Mononuclear cell (primary cell): ENCODE results near the gene PPP1R3E. TPM values are rescaled to one million over a fixed set of nuclear protein-coding genes. Genes with fewer than 3 reads are reported as not detected.
"Not testable (repeated sequence)": the region's sequence is repeated elsewhere in the genome, so short reads cannot be mapped to it uniquely, and the experiment has no call there.

Source experiments
- H3K27me3 ChIP-seq: 2 replicates; pipeline ENCODE4 v1.6.0; 2011; ENCODE audit warnings: low read length, control low read depth; ENCODE audit not compliant: insufficient read depth
- H3K4me1 ChIP-seq: 2 replicates; pipeline ENCODE4 v1.5.1; 2011; ENCODE audit warnings: mild to moderate bottlenecking, low read length, control low read depth; ENCODE audit not compliant: insufficient read depth
- H3K4me3 ChIP-seq: 2 replicates; pipeline ENCODE4 v1.5.1; 2011; ENCODE audit warnings: mild to moderate bottlenecking, low read length, moderate library complexity
- H3K9me3 ChIP-seq: 2 replicates; pipeline ENCODE4 v1.5.1; 2011; ENCODE audit warnings: low read depth, mild to moderate bottlenecking, control low read depth, low read length
- total RNA-seq: library from RNA; depleted of rRNA; stranded (reverse); fragments of >200 nt; gene quantifications from one replicate; pipeline ENCODE4 v1.2.3, GENCODE V29; 2012

PPP1R3E gene
- total RNA-seq, 1 donor: 12.5 TPM

- Histone ChIP-seq H3K4me1 (peaks cover 25% of the 10 kb centered on the region), H3K27me3 (no peaks in the 10 kb centered on the region), H3K4me3 (peak overlapping the region; percentile 71), H3K9me3 (no peaks in the 10 kb centered on the region)
Measured at GRCh38 chr14:23286902-23287479, 15.7 kb downstream of the PPP1R3E start.

DNA sequence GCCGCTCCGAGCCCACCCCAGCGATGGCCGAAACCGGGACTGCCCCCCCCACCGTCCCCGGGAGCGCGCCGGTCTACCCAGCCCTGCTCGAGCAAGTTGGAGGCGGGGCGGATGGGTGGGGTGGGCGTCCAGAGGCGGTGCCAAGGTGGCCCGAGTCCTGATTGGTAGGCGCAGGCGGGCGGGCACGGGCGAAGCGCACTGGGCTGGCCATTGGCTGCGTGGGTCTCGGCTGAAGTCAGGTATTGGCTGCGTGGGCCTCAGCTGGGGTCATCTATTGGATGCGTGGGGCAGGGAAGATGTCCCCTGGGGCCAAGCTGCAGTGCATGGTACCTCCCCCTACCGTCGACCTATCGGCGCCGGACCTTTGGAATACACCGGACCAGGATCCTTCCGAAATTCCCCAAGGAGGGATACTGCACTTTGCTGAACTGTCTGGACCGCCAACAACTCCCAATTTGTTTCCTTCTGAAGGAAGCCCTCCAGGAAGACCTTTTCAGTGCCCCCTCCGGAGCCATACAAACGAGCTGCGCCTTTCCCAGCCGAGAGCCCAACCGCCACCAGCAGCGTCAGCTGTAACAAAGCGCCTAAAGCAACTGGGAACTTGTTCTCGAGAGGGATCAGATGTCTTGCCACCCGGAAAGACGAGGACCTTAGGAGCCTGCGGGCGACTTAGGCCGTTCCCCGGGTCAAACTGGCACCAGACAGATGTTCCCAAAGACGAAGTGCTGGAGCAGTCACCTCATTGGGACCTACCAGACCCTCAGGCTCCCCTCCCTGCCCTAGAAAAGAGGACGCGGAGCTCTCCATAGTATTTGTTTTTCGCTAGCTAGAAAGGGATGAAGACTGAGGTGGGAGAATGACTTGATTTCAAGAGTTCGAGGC, 16.4 kb downstream of the PPP1R3E start, which contains the start of gene HOMEZ:
Gene HOMEZ, minus strand, starts transcription at position 113 of the 882 bp plus-strand sequence. CDS start 180 bp downstream, outside the sequence.
- H3K4me3 ChIP-seq: peak within 1 kb of the TSS; percentile 71
- no peaks in the 10 kb centered on the region for H3K27me3 ChIP-seq
- H3K4me1 ChIP-seq: peaks cover 25% of the 10 kb centered on the region
- no peaks in the 10 kb centered on the region for H3K9me3 ChIP-seq

DNA sequence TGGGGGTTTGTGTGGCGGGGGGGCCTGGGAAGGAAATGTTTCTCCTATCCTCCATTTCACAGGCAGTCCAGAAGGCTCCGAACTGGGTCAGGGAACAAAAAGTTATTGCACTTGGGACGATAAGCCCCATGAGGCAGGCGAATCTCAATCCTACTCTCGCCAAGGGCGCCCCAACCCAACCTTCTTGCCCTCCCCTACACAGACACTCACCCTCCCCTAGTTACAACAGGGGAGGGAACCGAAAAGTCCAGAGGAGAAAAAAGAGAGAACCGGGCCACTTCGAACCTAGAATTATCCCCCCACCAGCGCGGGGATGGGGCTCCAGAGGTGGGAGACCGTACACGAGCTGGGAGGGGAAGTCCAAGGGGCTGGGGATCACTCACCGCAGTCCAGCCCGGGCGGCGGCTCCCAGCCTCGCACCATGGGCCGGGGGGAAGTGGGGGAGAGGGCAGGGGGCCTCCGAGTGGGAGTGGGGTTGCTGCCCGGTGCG, 17.1 kb downstream of the PPP1R3E start:
- Histone ChIP-seq H3K9me3 (no peaks in the 10 kb centered on the region), H3K27me3 (no peaks in the 10 kb centered on the region), H3K4me3 (peak overlapping the region; percentile 71), H3K4me1 (peaks cover 25% of the 10 kb centered on the region)

- H3K4me1 ChIP-seq: peaks cover 25% of the 10 kb centered on the region
- peak overlapping the region; percentile 71 for H3K4me3 ChIP-seq
- no peaks in the 10 kb centered on the region for H3K9me3 ChIP-seq
- H3K27me3 ChIP-seq: no peaks in the 10 kb centered on the region
Measured at GRCh38 chr14:23284654-23285529, 17.8 kb downstream of the PPP1R3E start.

GRCh38 chr14:23281247-23281646, 21.4 kb downstream of the PPP1R3E start:
- Histone ChIP-seq H3K27me3 (no peaks in the 10 kb centered on the region), H3K4me1 (peaks cover 15% of the 10 kb centered on the region), H3K9me3 (no peaks in the 10 kb centered on the region), H3K4me3 (no peak overlapping the region)

- H3K27me3 ChIP-seq, H3K4me1 ChIP-seq, H3K9me3 ChIP-seq, H3K4me3 ChIP-seq: not testable (repeated sequence)
Measured at GRCh38 chr14:23277928-23278327, 24.7 kb downstream of the PPP1R3E start.

DNA sequence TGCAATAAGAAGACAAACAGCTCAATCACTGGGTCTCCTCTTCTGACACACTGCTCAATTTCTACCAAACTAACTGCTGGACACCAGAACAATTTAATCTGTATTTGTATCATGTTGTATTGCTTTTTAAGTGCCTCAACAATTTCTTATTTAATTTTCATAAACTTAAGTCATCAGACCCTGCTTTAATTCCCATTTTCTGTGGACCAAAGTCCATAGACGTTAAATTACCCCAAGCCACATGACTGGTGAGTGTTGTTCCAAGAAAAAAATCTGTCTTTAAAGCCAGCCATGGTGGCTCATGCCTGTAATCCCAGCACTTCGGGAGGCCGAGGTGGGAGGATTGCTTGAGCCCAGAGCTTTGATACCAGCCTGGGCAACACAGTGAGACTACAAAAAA, 25.5 kb downstream of the PPP1R3E start:
- H3K4me1 ChIP-seq: no peaks in the 10 kb centered on the region
- no peaks in the 10 kb centered on the region for H3K9me3 ChIP-seq
- no peak overlapping the region for H3K4me3 ChIP-seq
- no peaks in the 10 kb centered on the region for H3K27me3 ChIP-seq

DNA sequence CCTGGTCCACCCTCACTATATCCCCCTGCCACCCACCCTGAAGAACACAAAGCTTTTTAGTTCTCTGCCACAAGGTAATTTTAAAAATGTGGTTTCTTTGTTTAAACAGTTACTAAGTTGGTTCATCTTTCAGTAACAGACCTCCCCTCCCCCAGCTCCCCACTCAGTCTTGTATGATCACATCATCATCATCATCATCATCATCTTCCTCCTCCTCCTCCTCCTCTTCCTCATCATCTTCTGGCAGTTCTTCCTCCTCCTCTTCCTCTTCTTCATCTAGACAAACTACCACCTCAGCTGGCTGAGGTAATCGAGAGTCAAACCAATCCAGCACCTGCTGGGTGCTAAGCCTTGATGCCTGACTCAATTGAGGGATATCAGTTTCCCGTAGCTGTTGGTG, 27.2 kb downstream of the PPP1R3E start:
- Histone ChIP-seq H3K27me3 (no peaks in the 10 kb centered on the region), H3K4me3 (no peak overlapping the region), H3K4me1 (no peaks in the 10 kb centered on the region), H3K9me3 (no peaks in the 10 kb centered on the region)

GRCh38 chr14:23269193-23269592, 33.5 kb downstream of the PPP1R3E start:
- Histone ChIP-seq H3K27me3 (no peaks in the 10 kb centered on the region), H3K9me3 (no peaks in the 10 kb centered on the region), H3K4me1 (no peaks in the 10 kb centered on the region), H3K4me3 (no peak overlapping the region)

DNA sequence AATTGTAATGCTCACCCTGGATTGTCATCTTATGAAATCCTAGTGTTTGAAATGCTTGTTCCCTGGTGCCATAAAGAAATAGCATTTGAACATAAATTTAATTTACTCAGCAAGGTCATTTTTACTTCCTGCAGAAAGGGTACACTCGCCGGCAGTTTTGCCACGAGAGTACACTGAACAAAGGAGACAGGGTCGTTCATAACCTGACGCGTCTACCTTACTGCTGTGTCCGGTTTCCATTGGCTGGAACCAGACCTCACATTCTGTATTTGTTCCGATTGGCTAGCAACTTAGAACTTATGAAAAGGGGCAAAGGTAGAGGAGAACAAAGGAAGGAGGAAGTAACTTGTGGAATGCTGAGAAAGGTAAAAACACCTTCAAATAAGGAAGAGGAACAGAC, 41.8 kb downstream of the PPP1R3E start:
- H3K4me1 ChIP-seq: not testable (repeated sequence)

GRCh38 chr14:23259426-23259825, 43.2 kb downstream of the PPP1R3E start:
- Histone ChIP-seq H3K4me1 (no peaks in the 10 kb centered on the region), H3K4me3 (no peak overlapping the region), H3K9me3 (no peaks in the 10 kb centered on the region), H3K27me3 (peaks cover 12% of the 10 kb centered on the region)

More for the DNA sequence above, 41.8 kb downstream of the PPP1R3E start:
- not testable (repeated sequence) for H3K27me3 ChIP-seq, H3K9me3 ChIP-seq, H3K4me3 ChIP-seq

DNA sequence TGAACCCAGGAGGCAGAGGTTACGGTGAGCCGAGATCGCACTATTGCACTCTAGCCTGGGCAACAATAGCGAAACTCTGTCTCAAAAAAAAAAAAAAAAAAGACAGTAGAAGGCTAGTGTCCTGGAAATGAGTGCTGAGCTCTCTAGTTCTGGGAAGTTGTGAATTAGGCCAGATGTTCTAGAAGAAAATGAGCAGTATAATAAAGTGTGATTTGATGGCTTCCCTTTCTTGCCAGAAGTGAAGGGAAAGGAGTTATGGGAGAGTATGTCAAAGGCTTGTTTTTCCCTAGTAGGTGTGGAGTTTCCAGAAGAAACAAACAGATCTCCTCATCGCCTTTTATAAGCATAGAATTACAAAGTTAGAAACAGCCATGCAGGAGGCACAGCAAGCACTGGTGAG, 44.4 kb downstream of the PPP1R3E start:
- H3K27me3 ChIP-seq: peaks cover 12% of the 10 kb centered on the region
- H3K9me3 ChIP-seq: no peaks in the 10 kb centered on the region
- H3K4me3 ChIP-seq: no peak overlapping the region
- no peaks in the 10 kb centered on the region for H3K4me1 ChIP-seq

- peaks cover 5% of the 10 kb centered on the region for H3K27me3 ChIP-seq
- no peaks in the 10 kb centered on the region for H3K9me3 ChIP-seq
- H3K4me1 ChIP-seq: no peaks in the 10 kb centered on the region
- no peak overlapping the region for H3K4me3 ChIP-seq
Measured at GRCh38 chr14:23252420-23253333, 50.0 kb downstream of the PPP1R3E start.

- Histone ChIP-seq H3K9me3 (no peaks in the 10 kb centered on the region), H3K4me1 (no peaks in the 10 kb centered on the region), H3K4me3 (no peak overlapping the region), H3K27me3 (peaks cover 3% of the 10 kb centered on the region)
Measured at GRCh38 chr14:23252006-23252405, 50.7 kb downstream of the PPP1R3E start.
